A673 (cell line): Measurements from ENCODE around the gene LEFTY1. TPM values are rescaled to one million over a fixed set of nuclear protein-coding genes. Genes with fewer than 3 reads are reported as not detected.
"Not testable (repeated sequence)": the region's sequence is repeated elsewhere in the genome, so short reads cannot be mapped to it uniquely, and the experiment has no call there.

Experiments used
- BruUV-seq: library from RNA; stranded (reverse); fragments of 400-500 nt; replicated peaks from 2 replicates; lab custom pipeline; 2021; lab: Mats Ljungman, UMichigan
- CTCF ChIA-PET: fragments of 300-600 bp; sonication (Branson Sonifier 250); formaldehyde crosslinking; loops from one replicate; lab custom pipeline; 2022; ENCODE audit warnings: antibody characterized with exemption; lab: Charles Lee
- POLR2A ChIA-PET: fragments of 300-600 bp; sonication (Branson Sonifier 250); formaldehyde crosslinking; loops from one replicate; lab custom pipeline; 2022; ENCODE audit warnings: antibody characterized with exemption; ENCODE audit not compliant: low non-redundant PET; lab: Charles Lee
- DNase-seq: peaks from one replicate; pipeline ENCODE4 v3.0.0-alpha.2; 2015; ENCODE audit warnings: low spot score
- H3K27ac ChIP-seq: fragments of 200-600 bp; sonication (generic); 2 replicates; pipeline ENCODE4 v1.5.1; 2016; ENCODE audit warnings: mixed run types, low read depth, mild to moderate bottlenecking, mixed read lengths, antibody characterized with exemption, low read length; ENCODE audit not compliant: poor library complexity, severe bottlenecking
- H3K27me3 ChIP-seq: fragments of 200-600 bp; sonication (generic); replicated peaks from 2 replicates; pipeline ENCODE4 v1.6.1; 2017; ENCODE audit warnings: mixed run types, low read depth, mild to moderate bottlenecking, mixed read lengths, antibody characterized with exemption, low read length; ENCODE audit not compliant: insufficient read depth, poor library complexity
- H3K36me3 ChIP-seq: fragments of 200-600 bp; sonication (generic); 2 replicates; pipeline ENCODE4 v1.6.1; 2016; ENCODE audit warnings: mixed run types, mild to moderate bottlenecking, mixed read lengths, antibody characterized with exemption, low read length; ENCODE audit not compliant: insufficient read depth, poor library complexity, severe bottlenecking
- H3K4me1 ChIP-seq: fragments of 200-600 bp; sonication (generic); 2 replicates; pipeline ENCODE4 v1.6.1; 2017; ENCODE audit warnings: mixed run types, mild to moderate bottlenecking, mixed read lengths, antibody characterized with exemption, low read length; ENCODE audit not compliant: insufficient read depth, poor library complexity, severe bottlenecking
- H3K4me3 ChIP-seq: fragments of 200-600 bp; sonication (generic); 2 replicates; pipeline ENCODE4 v1.5.1; 2016; ENCODE audit warnings: low read depth, mixed run types, mild to moderate bottlenecking, mixed read lengths, low read length; ENCODE audit not compliant: poor library complexity, severe bottlenecking
- H3K9me3 ChIP-seq: fragments of 200-600 bp; sonication (generic); 2 replicates; pipeline ENCODE4 v1.6.1; 2016; ENCODE audit warnings: mixed run types, low read depth, mild to moderate bottlenecking, mixed read lengths, antibody characterized with exemption, low read length; ENCODE audit not compliant: poor library complexity, severe bottlenecking
- EZH2 ChIP-seq: fragments of 200-600 bp; sonication (generic); IDR thresholded peaks from 2 replicates; pipeline ENCODE4 v1.6.1; 2017; ENCODE audit warnings: borderline replicate concordance, low read depth, mild to moderate bottlenecking, mixed read lengths, antibody characterized with exemption, low read length; ENCODE audit not compliant: poor library complexity, severe bottlenecking
- intact Hi-C: fragments of 100-400 bp; cut with micrococcal nuclease; formaldehyde crosslinking; loops from one replicate; pipeline ENCODE4 v1.10.0; 2022; ENCODE audit not compliant: unreplicated experiment
- total RNA-seq: library from RNA; stranded (reverse); gene quantifications from 2 replicates; pipeline ENCODE4 v1.2.3, GENCODE V29; 2021
- TF ChIP-seq, protein P1 (sequence below): fragments of 300-800, 200-600 bp; sonication (generic); conservative IDR thresholded peaks from 2 replicates; pipeline ENCODE4 v1.5.1; 2017; ENCODE audit warnings: low read depth, mild to moderate bottlenecking, antibody characterized with exemption, low read length, moderate library complexity, mixed read lengths

The LEFTY1 gene
- total RNA-seq, 1 experiment from 2014 or later: not detected

DNA sequence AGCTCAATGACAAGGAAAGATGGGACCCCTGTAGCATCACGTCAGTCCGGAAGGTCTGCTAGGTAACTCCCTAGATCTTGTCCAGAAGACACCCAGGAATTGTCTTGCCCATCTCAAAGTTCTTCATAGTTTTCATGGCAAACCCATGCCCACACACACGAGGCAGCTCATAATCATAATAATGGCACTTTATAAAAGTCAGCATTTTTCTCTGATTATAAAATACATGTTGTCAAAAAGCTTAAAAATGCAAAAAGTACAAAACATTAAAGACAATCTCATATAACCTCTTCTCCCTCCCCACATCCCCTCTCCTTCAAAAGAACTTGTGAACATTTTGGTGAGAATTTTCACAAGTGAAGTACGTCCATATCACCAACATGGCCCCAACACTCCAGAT is 48.2 kb downstream of the LEFTY1 start:
- H3K27ac ChIP-seq: no peak overlapping the region
- CTCF ChIA-PET: no interaction called here
- no peaks in the 10 kb centered on the region for H3K9me3 ChIP-seq
- no peak overlapping the region for H3K4me3 ChIP-seq
- intact Hi-C loops: no loop called here
- no peak for TF ChIP-seq EZH2
- TF ChIP-seq, protein P1, sequence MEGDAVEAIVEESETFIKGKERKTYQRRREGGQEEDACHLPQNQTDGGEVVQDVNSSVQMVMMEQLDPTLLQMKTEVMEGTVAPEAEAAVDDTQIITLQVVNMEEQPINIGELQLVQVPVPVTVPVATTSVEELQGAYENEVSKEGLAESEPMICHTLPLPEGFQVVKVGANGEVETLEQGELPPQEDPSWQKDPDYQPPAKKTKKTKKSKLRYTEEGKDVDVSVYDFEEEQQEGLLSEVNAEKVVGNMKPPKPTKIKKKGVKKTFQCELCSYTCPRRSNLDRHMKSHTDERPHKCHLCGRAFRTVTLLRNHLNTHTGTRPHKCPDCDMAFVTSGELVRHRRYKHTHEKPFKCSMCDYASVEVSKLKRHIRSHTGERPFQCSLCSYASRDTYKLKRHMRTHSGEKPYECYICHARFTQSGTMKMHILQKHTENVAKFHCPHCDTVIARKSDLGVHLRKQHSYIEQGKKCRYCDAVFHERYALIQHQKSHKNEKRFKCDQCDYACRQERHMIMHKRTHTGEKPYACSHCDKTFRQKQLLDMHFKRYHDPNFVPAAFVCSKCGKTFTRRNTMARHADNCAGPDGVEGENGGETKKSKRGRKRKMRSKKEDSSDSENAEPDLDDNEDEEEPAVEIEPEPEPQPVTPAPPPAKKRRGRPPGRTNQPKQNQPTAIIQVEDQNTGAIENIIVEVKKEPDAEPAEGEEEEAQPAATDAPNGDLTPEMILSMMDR: no peak
- no peak for DNase-seq
- no peaks in the 10 kb centered on the region for H3K27me3 ChIP-seq
- no TSS peak for BruUV-seq
- no peaks in the 10 kb centered on the region for H3K4me1 ChIP-seq
- no peaks in the 10 kb centered on the region for H3K36me3 ChIP-seq
- POLR2A ChIA-PET: no interaction called here

DNA sequence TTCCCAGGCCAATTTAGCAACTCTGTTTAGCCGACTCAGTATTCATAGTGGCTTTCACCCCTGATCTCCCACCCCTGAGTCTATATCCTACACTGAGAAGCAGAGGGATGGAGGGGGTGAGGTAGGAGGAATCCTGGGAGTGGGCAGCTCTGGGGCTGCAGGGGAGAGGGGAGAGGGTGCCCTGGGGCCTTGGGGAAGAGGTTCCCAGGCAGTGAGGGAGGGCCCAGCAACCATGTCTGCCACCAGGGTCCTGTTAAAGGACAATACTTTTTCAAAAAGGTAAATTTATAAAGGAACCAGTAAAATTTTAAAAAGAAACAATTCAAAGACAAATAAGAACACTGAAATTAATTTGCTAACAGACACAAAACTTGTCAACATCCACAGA is 48.7 kb downstream of the LEFTY1 start:
- intact Hi-C loops: no loop called here
- no peak overlapping the region for H3K4me3 ChIP-seq
- no peak for TF ChIP-seq EZH2
- TF ChIP-seq, protein P1: no peak
- ChIA-PET POLR2A (no interaction called here), CTCF (no interaction called here)
- H3K4me1 ChIP-seq: no peaks in the 10 kb centered on the region
- H3K27me3 ChIP-seq: no peaks in the 10 kb centered on the region
- H3K9me3 ChIP-seq: no peaks in the 10 kb centered on the region
- BruUV-seq: no TSS peak
- H3K36me3 ChIP-seq: no peaks in the 10 kb centered on the region
- no peak overlapping the region for H3K27ac ChIP-seq
- no peak for DNase-seq

DNA sequence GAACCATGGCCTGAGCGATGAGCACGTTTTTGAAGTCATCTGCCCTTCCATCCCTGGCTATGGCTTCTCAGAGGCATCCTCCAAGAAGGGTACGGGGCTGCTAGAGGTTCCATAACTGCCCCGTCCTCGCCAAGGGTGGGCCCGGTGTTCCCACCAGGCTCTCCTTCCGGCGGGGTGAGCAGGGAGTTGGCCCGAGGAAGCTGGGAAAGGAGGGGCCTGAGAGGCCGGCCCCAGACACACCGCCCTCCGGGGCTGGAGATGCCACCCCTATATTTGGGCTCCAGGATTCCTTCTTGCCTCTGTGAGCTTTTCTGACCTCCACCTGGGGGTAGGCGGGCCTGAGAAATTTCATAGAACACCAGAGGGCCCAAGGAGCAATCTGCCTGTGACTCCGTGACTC is 50.2 kb downstream of the LEFTY1 start:
- CTCF ChIA-PET: interaction anchor here (1.0 kb wide), 1 partner anchor 364 kb away, joined by 3 read pairs; no protein-coding TSS in a partner anchor
- H3K27me3 ChIP-seq: no peaks in the 10 kb centered on the region

DNA sequence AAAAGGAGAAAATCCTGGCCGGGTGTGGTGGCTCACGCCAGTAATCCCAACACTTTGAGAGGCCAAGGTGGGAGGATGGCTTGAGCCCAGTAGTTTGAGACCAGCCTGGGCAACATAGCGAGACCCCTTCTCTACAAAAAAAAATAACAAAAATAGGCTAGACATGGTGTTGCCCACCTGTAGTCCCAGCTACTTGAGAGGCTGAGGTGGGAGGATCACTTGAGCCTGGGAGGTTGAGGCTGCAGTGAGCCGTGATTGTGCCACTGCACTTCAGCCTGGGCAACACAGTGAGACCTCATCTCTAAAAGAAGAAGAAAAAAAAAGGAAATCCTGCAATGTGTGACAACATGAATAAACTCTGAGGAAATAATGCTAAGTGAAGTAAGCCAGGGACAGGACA is 52.6 kb downstream of the LEFTY1 start:
- H3K4me3 ChIP-seq, H3K4me1 ChIP-seq, CTCF ChIA-PET, H3K27ac ChIP-seq, POLR2A ChIA-PET, H3K27me3 ChIP-seq, H3K36me3 ChIP-seq, DNase-seq, intact Hi-C loops, H3K9me3 ChIP-seq, BruUV-seq: not testable (repeated sequence)

More for the DNA sequence above, 50.2 kb downstream of the LEFTY1 start:
- BruUV-seq: no TSS peak
- Histone ChIP-seq H3K27ac (no peak overlapping the region), H3K36me3 (no peaks in the 10 kb centered on the region), H3K4me1 (peaks cover 7% of the 10 kb centered on the region), H3K4me3 (no peak overlapping the region), H3K9me3 (no peaks in the 10 kb centered on the region)
- DNase-seq: no peak
- no peak for TF ChIP-seq EZH2
- TF ChIP-seq, protein P1: no peak
- POLR2A ChIA-PET: no interaction called here
- intact Hi-C loops: no loop called here
